Measurements from ENCODE around the gene TIGD7.

The TIGD7 gene

GRCh38 chr16:3305109-3306068 lies at the start of gene TIGD7, which contains the start of gene ZNF75A:
TIGD7 (minus strand) TSS chr16:3305430; CDS start chr16:3300614, 4,816 bp downstream.
ZNF75A (plus strand) TSS chr16:3305497; CDS start chr16:3308429, 2,932 bp downstream.
- peak; percentile 90 to 92 (median 90) for DNase-seq

GRCh38 chr16:3349175-3349574 lies 43.9 kb upstream of the TIGD7 start:
- DNase-seq: no peak

- no peak for DNase-seq
These were observed 43.4 kb upstream of the TIGD7 start for GRCh38 chr16:3348547-3349167.

- no peak for DNase-seq
These were observed 42.4 kb upstream of the TIGD7 start for GRCh38 chr16:3347586-3347985.

GRCh38 chr16:3346041-3346440 lies 40.8 kb upstream of the TIGD7 start:
- no peak for DNase-seq

- DNase-seq: no peak
These were observed 23.4 kb upstream of the TIGD7 start for GRCh38 chr16:3328643-3329042.

GRCh38 chr16:3328104-3328503 lies 22.9 kb upstream of the TIGD7 start:
- no peak for DNase-seq

- no peak for DNase-seq
These were observed 22.3 kb upstream of the TIGD7 start for GRCh38 chr16:3327514-3327913.

GRCh38 chr16:3321816-3322215 lies 16.6 kb upstream of the TIGD7 start:
- DNase-seq: no peak

- DNase-seq: peak in 1 of 3 donors; percentile 5
These were observed 12.2 kb upstream of the TIGD7 start for GRCh38 chr16:3317315-3317999.

- no peak for DNase-seq
These were observed 6.3 kb upstream of the TIGD7 start for GRCh38 chr16:3311496-3311895.

GRCh38 chr16:3306078-3306477 lies 848 bp upstream of the TIGD7 start:
- no peak for DNase-seq

- peak; percentile 11 to 62 (median 51) for DNase-seq
These were observed 860 bp downstream of the TIGD7 start for GRCh38 chr16:3304370-3304769.

- no peak for DNase-seq
These were observed 9.4 kb downstream of the TIGD7 start for GRCh38 chr16:3295783-3296182.

GRCh38 chr16:3295209-3295608 lies 10.0 kb downstream of the TIGD7 start:
- DNase-seq: no peak

- DNase-seq: no peak
These were observed 12.6 kb downstream of the TIGD7 start for GRCh38 chr16:3292604-3293003.

- no peak for DNase-seq
These were observed 15.1 kb downstream of the TIGD7 start for GRCh38 chr16:3289998-3290673.

GRCh38 chr16:3285131-3285530 lies 20.1 kb downstream of the TIGD7 start:
- no peak for DNase-seq

- DNase-seq: peak; percentile 36 to 66 (median 58)
These were observed 21.4 kb downstream of the TIGD7 start for GRCh38 chr16:3283543-3284447.

- DNase-seq: peak; percentile 98 to 99 (median 98)
These were observed 22.3 kb downstream of the TIGD7 start, which contains the start of gene ZNF263 for GRCh38 chr16:3282730-3283542. ZNF263 (plus strand) TSS chr16:3283491; CDS start chr16:3283819, 328 bp downstream.

All from suppressor macrophage treated with lipopolysaccharide for 1 hour (primary cell).